Stimulated activated naive CD8-positive, alpha-beta T cell treated with anti-CD3 and anti-CD28 coated beads, Interleukin-15, amount 100 ng/mL, for 72 hours (primary cell): Measurements from ENCODE around the gene RASA1.

Source experiments
- ATAC-seq: fragments of 150-1000 bp; cut with Tn5 transposase; 2 replicates; pipeline ENCODE4 v1.10.0; 2021; ENCODE audit warnings: mild to moderate bottlenecking, moderate library complexity
- DNase-seq, 2 donors: peaks; one replicate each; pipeline ENCODE4 v3.0.0; 2021 to 2022
- H3K27ac Mint-ChIP-seq, 2 donors: one replicate each; pipeline ENCODE4 v1.8.0; 2022; ENCODE audit warnings: mild to moderate bottlenecking in 2 of 2, mixed read lengths in 2 of 2, moderate library complexity in 2 of 2
- H3K27me3 Mint-ChIP-seq: one replicate; pipeline ENCODE4 v1.8.0; 2022; ENCODE audit warnings: mixed read lengths
- H3K4me1 Mint-ChIP-seq: one replicate; pipeline ENCODE4 v1.8.0; 2022; ENCODE audit warnings: mild to moderate bottlenecking, mixed read lengths
- H3K4me3 Mint-ChIP-seq, 2 donors: one replicate each; pipeline ENCODE4 v1.8.0; 2022; ENCODE audit warnings: mild to moderate bottlenecking in 2 of 2, mixed read lengths in 2 of 2, moderate library complexity in 1 of 2
- H3K9me3 Mint-ChIP-seq, 2 donors: one replicate each; pipeline ENCODE4 v1.8.0; 2022; ENCODE audit warnings: mixed read lengths in 2 of 2

The RASA1 gene

GRCh38 chr5:87267574-87268125 is at the start of gene RASA1:
Gene RASA1 (plus strand): TSS chr5:87267883. CDS start chr5:87268452, 569 bp downstream.
- H3K27ac Mint-ChIP-seq, result peak within 1 kb of the TSS; percentile 85 to 99

GRCh38 chr5:87229780-87230179 is 37.9 kb upstream of the RASA1 start:
- Mint-ChIP-seq H3K4me3 (no peak overlapping the region), H3K27me3 (no peaks in the 10 kb centered on the region), H3K9me3 (no peaks in the 10 kb centered on the region), H3K27ac (no peak overlapping the region), H3K4me1 (no peaks in the 10 kb centered on the region)
- no peak for DNase-seq
- no peak for ATAC-seq

More at GRCh38 chr5:87267574-87268125, at the start of gene RASA1:
- Mint-ChIP-seq H3K4me3 (peak within 1 kb of the TSS; percentile 100), H3K27me3 (no peaks in the 10 kb centered on the region), H3K4me1 (peaks cover 34% of the 10 kb centered on the region), H3K9me3 (no peaks in the 10 kb centered on the region)
- ATAC-seq (peak; percentile 83), DNase-seq (peak in 1 of 2 donors; percentile 81)

- Mint-ChIP-seq H3K4me1 (no peaks in the 10 kb centered on the region), H3K9me3 (no peaks in the 10 kb centered on the region), H3K4me3 (no peak overlapping the region), H3K27me3 (no peaks in the 10 kb centered on the region), H3K27ac (no peak overlapping the region)
- ATAC-seq (peak; percentile 54), DNase-seq (no peak)
Measured at GRCh38 chr5:87231037-87231808, 36.5 kb upstream of the RASA1 start.

GRCh38 chr5:87233143-87233542 is 34.5 kb upstream of the RASA1 start:
- H3K9me3 Mint-ChIP-seq, result no peaks in the 10 kb centered on the region
- H3K4me1 Mint-ChIP-seq, result no peaks in the 10 kb centered on the region
- no peak overlapping the region for H3K27ac Mint-ChIP-seq
- H3K27me3 Mint-ChIP-seq, result no peaks in the 10 kb centered on the region
- ATAC-seq (no peak), DNase-seq (no peak)
- H3K4me3 Mint-ChIP-seq, result no peak overlapping the region

- Mint-ChIP-seq H3K4me3 (no peak overlapping the region), H3K27me3 (no peaks in the 10 kb centered on the region), H3K9me3 (no peaks in the 10 kb centered on the region), H3K27ac (no peak overlapping the region), H3K4me1 (no peaks in the 10 kb centered on the region)
- no peak for ATAC-seq
- no peak for DNase-seq
Measured at GRCh38 chr5:87241555-87241954, 26.1 kb upstream of the RASA1 start.

- DNase-seq (no peak), ATAC-seq (no peak)
- Mint-ChIP-seq H3K9me3 (no peaks in the 10 kb centered on the region), H3K4me1 (no peaks in the 10 kb centered on the region), H3K27ac (no peak overlapping the region), H3K27me3 (no peaks in the 10 kb centered on the region), H3K4me3 (no peak overlapping the region)
Measured at GRCh38 chr5:87242242-87242641, 25.4 kb upstream of the RASA1 start.

GRCh38 chr5:87243161-87243844 is 24.4 kb upstream of the RASA1 start:
- H3K4me3 Mint-ChIP-seq, result no peak overlapping the region
- no peak for DNase-seq
- no peaks in the 10 kb centered on the region for H3K4me1 Mint-ChIP-seq
- H3K9me3 Mint-ChIP-seq, result no peaks in the 10 kb centered on the region
- H3K27me3 Mint-ChIP-seq, result no peaks in the 10 kb centered on the region
- ATAC-seq, result peak; percentile 18
- no peak overlapping the region for H3K27ac Mint-ChIP-seq

- DNase-seq (no peak), ATAC-seq (no peak)
- no peaks in the 10 kb centered on the region for H3K9me3 Mint-ChIP-seq
- no peaks in the 10 kb centered on the region for H3K27me3 Mint-ChIP-seq
- H3K27ac Mint-ChIP-seq, result no peak overlapping the region
- H3K4me3 Mint-ChIP-seq, result no peak overlapping the region
- no peaks in the 10 kb centered on the region for H3K4me1 Mint-ChIP-seq
Measured at GRCh38 chr5:87245451-87245850, 22.2 kb upstream of the RASA1 start.

- Mint-ChIP-seq H3K27me3 (no peaks in the 10 kb centered on the region), H3K9me3 (no peaks in the 10 kb centered on the region), H3K27ac (no peak overlapping the region), H3K4me3 (no peak overlapping the region), H3K4me1 (no peaks in the 10 kb centered on the region)
- no peak for ATAC-seq
- DNase-seq, result no peak
Measured at GRCh38 chr5:87246061-87246460, 21.6 kb upstream of the RASA1 start.

- no peak overlapping the region for H3K4me3 Mint-ChIP-seq
- ATAC-seq (peak; percentile 23), DNase-seq (no peak)
- H3K27me3 Mint-ChIP-seq, result no peaks in the 10 kb centered on the region
- H3K27ac Mint-ChIP-seq, result no peak overlapping the region
- no peaks in the 10 kb centered on the region for H3K9me3 Mint-ChIP-seq
- H3K4me1 Mint-ChIP-seq, result no peaks in the 10 kb centered on the region
Measured at GRCh38 chr5:87252283-87252605, 15.4 kb upstream of the RASA1 start.

GRCh38 chr5:87254035-87254434 is 13.6 kb upstream of the RASA1 start:
- Mint-ChIP-seq H3K4me3 (no peak overlapping the region), H3K27me3 (no peaks in the 10 kb centered on the region), H3K4me1 (peaks cover 7% of the 10 kb centered on the region), H3K9me3 (no peaks in the 10 kb centered on the region), H3K27ac (peak overlapping the region in 1 of 2 donors; percentile 27)
- ATAC-seq (no peak), DNase-seq (no peak)

GRCh38 chr5:87258507-87258906 is 9.2 kb upstream of the RASA1 start:
- Mint-ChIP-seq H3K4me1 (peaks cover 16% of the 10 kb centered on the region), H3K27me3 (no peaks in the 10 kb centered on the region), H3K9me3 (no peaks in the 10 kb centered on the region), H3K4me3 (no peak overlapping the region), H3K27ac (no peak overlapping the region)
- DNase-seq (no peak), ATAC-seq (no peak)

- H3K27ac Mint-ChIP-seq, result peak overlapping the region in 1 of 2 donors; percentile 27
Measured at GRCh38 chr5:87260604-87261192, 7.0 kb upstream of the RASA1 start.

GRCh38 chr5:87263498-87263897 is 4.2 kb upstream of the RASA1 start:
- no peak for DNase-seq
- Mint-ChIP-seq H3K9me3 (no peaks in the 10 kb centered on the region), H3K27me3 (no peaks in the 10 kb centered on the region), H3K4me1 (peaks cover 29% of the 10 kb centered on the region), H3K4me3 (no peak overlapping the region), H3K27ac (no peak overlapping the region)
- ATAC-seq, result no peak

More at GRCh38 chr5:87260604-87261192, 7.0 kb upstream of the RASA1 start:
- ATAC-seq, result no peak
- Mint-ChIP-seq H3K4me1 (peaks cover 20% of the 10 kb centered on the region), H3K27me3 (no peaks in the 10 kb centered on the region), H3K9me3 (no peaks in the 10 kb centered on the region), H3K4me3 (no peak overlapping the region)
- no peak for DNase-seq

GRCh38 chr5:87266914-87267573 is 639 bp upstream of the RASA1 start:
- peaks cover 34% of the 10 kb centered on the region for H3K4me1 Mint-ChIP-seq
- DNase-seq (no peak), ATAC-seq (no peak)
- H3K27ac Mint-ChIP-seq, result peak overlapping the region; percentile 85 to 99
- H3K4me3 Mint-ChIP-seq, result peak overlapping the region; percentile 100
- no peaks in the 10 kb centered on the region for H3K9me3 Mint-ChIP-seq
- H3K27me3 Mint-ChIP-seq, result no peaks in the 10 kb centered on the region
